DOHH2 (cell line): Measurements from ENCODE around the gene SYNJ2.

Source experiments
- H3F3A ChIP-seq: fragments of 200-600 bp; sonication (generic), shearing (Covaris generic); 2 replicates; pipeline ENCODE4 v1.6.0; 2016; ENCODE audit warnings: antibody characterized with exemption, mild to moderate bottlenecking; ENCODE audit not compliant: control insufficient read depth, insufficient read depth
- H3K27ac ChIP-seq: fragments of 200-600 bp; sonication (generic); 2 replicates; pipeline ENCODE4 v1.5.1; 2014; ENCODE audit warnings: low read depth, mild to moderate bottlenecking, low read length, moderate library complexity
- H3K27me3 ChIP-seq: fragments of 200-600 bp; sonication (generic); 2 replicates; pipeline ENCODE4 v1.6.1; 2014; ENCODE audit warnings: mild to moderate bottlenecking, low read length, mixed read lengths; ENCODE audit not compliant: control insufficient read depth
- H3K36me3 ChIP-seq: fragments of 200-600 bp; sonication (generic); 2 replicates; pipeline ENCODE4 v1.6.1; 2014; ENCODE audit warnings: mild to moderate bottlenecking, low read length, moderate library complexity, mixed read lengths; ENCODE audit not compliant: control insufficient read depth
- H3K4me1 ChIP-seq: fragments of 200-600 bp; sonication (generic); 2 replicates; pipeline ENCODE4 v1.6.1; 2014; ENCODE audit warnings: mild to moderate bottlenecking, low read length, mixed read lengths; ENCODE audit not compliant: control insufficient read depth
- H3K4me2 ChIP-seq: fragments of 200-600 bp; sonication (generic); 2 replicates; pipeline ENCODE4 v1.6.0; 2014; ENCODE audit warnings: mild to moderate bottlenecking, low read length, moderate library complexity
- H3K4me3 ChIP-seq: fragments of 200-600 bp; sonication (generic); 2 replicates; pipeline ENCODE4 v1.5.1; 2014; ENCODE audit warnings: mild to moderate bottlenecking, low read length, mixed read lengths
- H3K79me2 ChIP-seq: fragments of 200-600 bp; sonication (generic); 2 replicates; pipeline ENCODE4 v1.6.1; 2014; ENCODE audit warnings: mild to moderate bottlenecking, low read length, mixed read lengths; ENCODE audit not compliant: control insufficient read depth
- H3K9me2 ChIP-seq: fragments of 200-600 bp; sonication (generic); replicated peaks from 2 replicates; pipeline ENCODE4 v1.6.1; 2014; ENCODE audit warnings: mild to moderate bottlenecking, low read length, mixed read lengths; ENCODE audit not compliant: control insufficient read depth
- H3K9me3 ChIP-seq: fragments of 200-600 bp; sonication (generic); 2 replicates; pipeline ENCODE4 v1.6.1; 2014; ENCODE audit warnings: antibody characterized with exemption, low read length, mixed read lengths; ENCODE audit not compliant: control insufficient read depth, insufficient read depth
- H4K20me1 ChIP-seq: fragments of 200-600 bp; sonication (generic); 2 replicates; pipeline ENCODE4 v1.6.0; 2014; ENCODE audit warnings: low read depth, mild to moderate bottlenecking, antibody characterized with exemption, low read length, moderate library complexity; ENCODE audit not compliant: control insufficient read depth, insufficient read depth
- CTCF ChIP-seq: fragments of 200-600 bp; sonication (generic); IDR thresholded peaks from one replicate; pipeline ENCODE4 v1.5.1; 2014; ENCODE audit warnings: antibody characterized with exemption, mild to moderate bottlenecking, low read depth, low read length; ENCODE audit not compliant: poor library complexity, severe bottlenecking
- EZH2phosphoT487 ChIP-seq: fragments of 200-600 bp; sonication (generic); IDR thresholded peaks from 2 replicates; pipeline ENCODE4 v1.6.1; 2017; ENCODE audit warnings: borderline replicate concordance, mild to moderate bottlenecking, antibody characterized with exemption, low read length, moderate library complexity, mixed read lengths

Gene SYNJ2

GRCh38 chr6:158041788-158042187 is 60.1 kb downstream of the SYNJ2 start:
- Histone ChIP-seq H3K36me3 (no peaks in the 10 kb centered on the region), H3K27me3 (0 out of 2 replicates have a peak, but pooled peaks cover 1% of the 10 kb centered on the region), H3F3A (no peaks in the 10 kb centered on the region), H3K4me3 (no peak overlapping the region), H3K4me2 (no peak overlapping the region), H3K27ac (no peak overlapping the region), H3K79me2 (no peaks in the 10 kb centered on the region), H3K4me1 (no peaks in the 10 kb centered on the region), H4K20me1 (no peaks in the 10 kb centered on the region), H3K9me3 (no peaks in the 10 kb centered on the region), H3K9me2 (no peaks in the 10 kb centered on the region)
- TF ChIP-seq EZH2phosphoT487 = no peak
- no peak for TF ChIP-seq CTCF

GRCh38 chr6:158042245-158042798 is 60.7 kb downstream of the SYNJ2 start:
- H3K27ac ChIP-seq = no peak overlapping the region
- no peaks in the 10 kb centered on the region for H4K20me1 ChIP-seq
- H3K9me3 ChIP-seq = no peaks in the 10 kb centered on the region
- no peaks in the 10 kb centered on the region for H3K4me1 ChIP-seq
- no peak overlapping the region for H3K4me2 ChIP-seq
- H3K9me2 ChIP-seq = no peaks in the 10 kb centered on the region
- H3K27me3 ChIP-seq = peaks cover 5% of the 10 kb centered on the region; the same call in 1 of the 2 replicates
- no peak overlapping the region for H3K4me3 ChIP-seq
- TF ChIP-seq EZH2phosphoT487 = no peak
- no peak for TF ChIP-seq CTCF
- H3K36me3 ChIP-seq = no peaks in the 10 kb centered on the region
- H3K79me2 ChIP-seq = no peaks in the 10 kb centered on the region
- no peaks in the 10 kb centered on the region for H3F3A ChIP-seq

GRCh38 chr6:158043008-158043407 is 61.3 kb downstream of the SYNJ2 start:
- Histone ChIP-seq H3K9me3 (no peaks in the 10 kb centered on the region), H3K9me2 (no peaks in the 10 kb centered on the region), H3K27ac (no peak overlapping the region), H3K4me2 (no peak overlapping the region), H4K20me1 (no peaks in the 10 kb centered on the region), H3K27me3 (peaks cover 5% of the 10 kb centered on the region; the same call in 1 of the 2 replicates), H3K4me3 (no peak overlapping the region), H3K36me3 (no peaks in the 10 kb centered on the region), H3F3A (no peaks in the 10 kb centered on the region), H3K79me2 (no peaks in the 10 kb centered on the region), H3K4me1 (no peaks in the 10 kb centered on the region)
- TF ChIP-seq EZH2phosphoT487 = no peak
- TF ChIP-seq CTCF = no peak
